ENCODE results near the gene TIMP4. TPM values are rescaled to one million over a fixed set of nuclear protein-coding genes. Genes with fewer than 3 reads are reported as not detected.

Gene TIMP4
- total RNA-seq: 1 to 10 TPM in 1 of 2 donors, under 1 TPM in 1; 0.70 to 1.7 TPM
- polyA plus RNA-seq: under 1 TPM; 0.36 to 0.82 TPM

DNA sequence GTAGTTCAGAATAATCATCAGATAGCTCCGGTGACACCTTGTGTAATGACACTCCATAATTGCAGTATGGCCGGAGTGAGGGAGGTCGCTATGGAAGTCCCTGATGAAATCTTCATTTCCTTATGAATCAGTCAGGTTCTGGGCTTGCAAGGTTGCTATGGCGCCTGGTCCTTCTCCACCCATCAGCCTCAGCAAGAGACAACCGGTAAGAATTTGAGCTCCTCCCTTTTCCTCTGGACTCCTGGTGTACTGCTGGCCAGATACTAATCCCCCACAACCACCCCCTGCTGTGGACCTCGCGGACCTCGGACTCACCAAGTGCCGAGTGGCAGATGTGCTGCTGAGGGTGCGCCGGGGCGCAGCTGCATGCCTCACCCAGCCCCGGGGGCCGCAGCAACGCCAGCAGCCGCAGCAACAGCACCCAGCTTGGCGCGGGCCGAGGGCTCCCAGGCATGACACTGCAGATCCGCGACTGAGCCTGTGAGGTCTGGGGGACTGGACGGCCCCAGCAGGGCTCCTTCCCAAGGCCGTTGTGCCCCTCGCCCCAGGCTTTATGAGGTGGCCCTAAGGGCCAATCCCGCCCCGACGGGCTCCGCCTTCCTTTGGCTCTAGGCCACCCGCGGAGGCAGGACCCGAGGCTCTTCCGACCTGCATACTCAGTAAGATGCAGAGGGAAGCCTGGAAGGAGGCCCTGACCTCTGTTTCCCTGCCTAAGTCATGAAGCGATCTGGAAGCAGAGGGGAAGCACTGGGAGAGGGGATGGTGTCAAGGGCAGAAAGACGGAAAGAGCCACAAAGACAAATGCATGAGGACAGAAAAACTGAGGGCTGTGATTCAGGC is at the start of gene TIMP4:
Gene TIMP4, minus strand, starts transcription at position 526 of the 840 bp plus-strand sequence. Its CDS starts 72 bp downstream, at position 454.
- WGBS: 18% methylated on average over 34 of the region's 34 CpGs
- Histone ChIP-seq H3K27ac (ENCODE audit: low read depth in 1 of 2, low read length in 2 of 2) (no peak within 1 kb of the TSS), H3K9ac (ENCODE audit: low read depth in 1 of 2, low read length in 2 of 2) (no peak within 1 kb of the TSS), H3K4me1 (ENCODE audit: control insufficient read depth in 4 of 4, insufficient read depth in 4 of 4, low read length in 3 of 4) (peaks cover 0 to 9% (median 3%) of the 10 kb centered on the region in 4 donors), H3K27me3 (ENCODE audit: control insufficient read depth in 4 of 4, insufficient read depth in 4 of 4, low read length in 3 of 4) (peaks cover 0 to 3% (median 0%) of the 10 kb centered on the region in 4 donors), H3K9me3 (ENCODE audit: control insufficient read depth in 4 of 4, low read length in 3 of 4) (no peaks in the 10 kb centered on the region), H3K4me3 (ENCODE audit: low read depth in 1 of 3, low read length in 3 of 3) (peak within 1 kb of the TSS in 1 of 3 donors; percentile 36), H3K36me3 (ENCODE audit: control insufficient read depth in 4 of 4, insufficient read depth in 3 of 4, low read depth in 1 of 4, low read length in 3 of 4) (no peaks in the 10 kb centered on the region)
- peak; percentile 41 for DNase-seq (ENCODE audit: low spot score)
- TF ChIP-seq JUND (IDR thresholded peaks at IDR 0.05) (no peak), REST (IDR thresholded peaks at IDR 0.05) (no peak), ZBTB33 (IDR thresholded peaks at IDR 0.05) (no peak), EGR1 (IDR thresholded peaks at IDR 0.05; ENCODE audit: low read depth in 2 of 2) (no peak), MAX (IDR thresholded peaks at IDR 0.05) (no peak), GABPA (IDR thresholded peaks at IDR 0.05 in 1 of 2, conservative IDR thresholded peaks at IDR 0.05 in 1 of 2) (no peak), FOXA2 (IDR thresholded peaks at IDR 0.05) (no peak), FOXA1 (IDR thresholded peaks at IDR 0.05) (no peak), HNF4G (IDR thresholded peaks at IDR 0.05) (no peak), RXRA (IDR thresholded peaks at IDR 0.05) (no peak), HNF4A (conservative IDR thresholded peaks at IDR 0.05) (no peak), YY1 (IDR thresholded peaks at IDR 0.05) (no peak), NR2F2 (IDR thresholded peaks at IDR 0.05) (no peak), ATF3 (IDR thresholded peaks at IDR 0.05) (no peak), SP1 (IDR thresholded peaks at IDR 0.05) (no peak)
- TF ChIP-seq, protein P1, sequence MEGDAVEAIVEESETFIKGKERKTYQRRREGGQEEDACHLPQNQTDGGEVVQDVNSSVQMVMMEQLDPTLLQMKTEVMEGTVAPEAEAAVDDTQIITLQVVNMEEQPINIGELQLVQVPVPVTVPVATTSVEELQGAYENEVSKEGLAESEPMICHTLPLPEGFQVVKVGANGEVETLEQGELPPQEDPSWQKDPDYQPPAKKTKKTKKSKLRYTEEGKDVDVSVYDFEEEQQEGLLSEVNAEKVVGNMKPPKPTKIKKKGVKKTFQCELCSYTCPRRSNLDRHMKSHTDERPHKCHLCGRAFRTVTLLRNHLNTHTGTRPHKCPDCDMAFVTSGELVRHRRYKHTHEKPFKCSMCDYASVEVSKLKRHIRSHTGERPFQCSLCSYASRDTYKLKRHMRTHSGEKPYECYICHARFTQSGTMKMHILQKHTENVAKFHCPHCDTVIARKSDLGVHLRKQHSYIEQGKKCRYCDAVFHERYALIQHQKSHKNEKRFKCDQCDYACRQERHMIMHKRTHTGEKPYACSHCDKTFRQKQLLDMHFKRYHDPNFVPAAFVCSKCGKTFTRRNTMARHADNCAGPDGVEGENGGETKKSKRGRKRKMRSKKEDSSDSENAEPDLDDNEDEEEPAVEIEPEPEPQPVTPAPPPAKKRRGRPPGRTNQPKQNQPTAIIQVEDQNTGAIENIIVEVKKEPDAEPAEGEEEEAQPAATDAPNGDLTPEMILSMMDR (IDR thresholded peaks at IDR 0.05; ENCODE audit: low read depth, low read length, missing input control): no peak

All from liver (tissue), 9 donors.